HCT116 (cell line): ENCODE results near the gene DDB1. TPM values are rescaled to one million over a fixed set of nuclear protein-coding genes. Genes with fewer than 3 reads are reported as not detected.

Experiments
- ATAC-seq: fragments of 200-7000 bp; cut with Tn5 transposase; 2 replicates; pipeline ENCODE4 v1.9.1; 2020; ENCODE audit warnings: mild to moderate bottlenecking, moderate library complexity
- BruUV-seq: library from RNA; stranded (reverse); fragments of 400-500 nt; replicated peaks from 2 replicates; lab custom pipeline; 2021; lab: Mats Ljungman, UMichigan
- CTCF ChIA-PET: fragments of 300-600 bp; sonication (Branson Sonifier 250); formaldehyde crosslinking; loops from one replicate; lab custom pipeline; 2021; ENCODE audit warnings: antibody characterized with exemption; lab: Charles Lee
- POLR2A ChIA-PET: fragments of 300-600, 350-600 bp; sonication (Branson Sonifier 250); formaldehyde crosslinking; loops from one replicate; lab custom pipeline; 2021; ENCODE audit warnings: antibody characterized with exemption; lab: Charles Lee
- RAD21 ChIA-PET, 2 experiments: fragments of 300-600 bp; sonication (Branson Sonifier 250); formaldehyde crosslinking; loops; one replicate each; lab custom pipeline; 2023; ENCODE audit warnings: low total read pairs in 2 of 2; ENCODE audit not compliant: uncharacterized antibody in 2 of 2, unreplicated experiment in 2 of 2, low non-redundant PET in 1 of 2; lab: Charles Lee
- DNase-seq: peaks from one replicate; pipeline ENCODE4 v3.0.0-alpha.2; 2010; ENCODE audit warnings: low read depth, low spot score
- H2AFZ ChIP-seq: fragments of 200-600 bp; shearing (Covaris generic), sonication (generic); 2 replicates; pipeline ENCODE4 v1.6.1; 2017; ENCODE audit warnings: low read depth, mixed run types, mixed read lengths, antibody characterized with exemption, low read length; ENCODE audit not compliant: poor library complexity, severe bottlenecking
- H3K27ac ChIP-seq: 2 replicates; pipeline ENCODE4 v1.5.1; 2012; ENCODE audit warnings: low read depth, low read length
- H3K27me3 ChIP-seq: fragments of 200-600 bp; sonication (generic); 2 replicates; pipeline ENCODE4 v1.6.1; 2016; ENCODE audit warnings: mixed run types, low read length, mixed read lengths; ENCODE audit not compliant: insufficient read depth
- H3K36me3 ChIP-seq, 2 experiments: fragments of 200-500 bp in 1 of 2; fragments of 200-600 bp in 1 of 2; sonication (Bioruptor generic) in 1 of 2; sonication (generic) in 1 of 2; 2 replicates each; pipeline versions ENCODE4 v1.5.1 to v1.6.1; 2014 to 2016; ENCODE audit warnings: low read length in 2 of 2, inconsistent platforms in 1 of 2, mixed read lengths in 1 of 2, mixed run types in 1 of 2; ENCODE audit not compliant: insufficient read depth in 2 of 2, control insufficient read depth in 1 of 2
- H3K4me1 ChIP-seq, 2 experiments: fragments of 200-600 bp in 1 of 2; sonication (generic) in 1 of 2; 2 replicates each; pipeline versions ENCODE4 v1.5.1 to v1.6.1; 2012 to 2017; ENCODE audit warnings: low read length in 2 of 2, inconsistent platforms in 1 of 2, mild to moderate bottlenecking in 1 of 2, mixed read lengths in 1 of 2, mixed run types in 1 of 2, moderate library complexity in 1 of 2; ENCODE audit not compliant: insufficient read depth in 2 of 2, control insufficient read depth in 1 of 2
- H3K4me2 ChIP-seq: fragments of 200-600 bp; sonication (generic); 2 replicates; pipeline ENCODE4 v1.6.1; 2017; ENCODE audit warnings: mixed run types, low read length, mixed read lengths
- H3K4me3 ChIP-seq, 2 experiments: fragments of 200-600 bp in 1 of 2; sonication (generic) in 1 of 2; replicated peaks in 1 of 2; 2 replicates each; pipeline ENCODE4 v1.5.1; 2011 to 2016; ENCODE audit warnings: low read length in 2 of 2, control low read depth in 1 of 2, low read depth in 1 of 2, mild to moderate bottlenecking in 1 of 2, mixed read lengths in 1 of 2, mixed run types in 1 of 2
- H3K79me2 ChIP-seq: fragments of 200-600 bp; sonication (generic); 2 replicates; pipeline ENCODE4 v1.6.1; 2017; ENCODE audit warnings: mild to moderate bottlenecking, mixed run types, low read length, moderate library complexity, mixed read lengths; ENCODE audit not compliant: insufficient read depth
- H3K9ac ChIP-seq: fragments of 200-600 bp; sonication (generic); 2 replicates; pipeline ENCODE4 v1.6.1; 2016; ENCODE audit warnings: low read length, mixed read lengths
- H3K9me2 ChIP-seq: fragments of 200-600 bp; sonication (generic), shearing (Covaris generic); 2 replicates; pipeline ENCODE4 v1.6.1; 2017; ENCODE audit warnings: mixed run types, mild to moderate bottlenecking, moderate library complexity; ENCODE audit not compliant: insufficient read depth
- H3K9me3 ChIP-seq, 2 experiments: fragments of 200-500 bp in 1 of 2; fragments of 200-600 bp in 1 of 2; sonication (Bioruptor generic) in 1 of 2; sonication (generic) in 1 of 2; 2 replicates each; pipeline ENCODE4 v1.6.1; 2014 to 2017; ENCODE audit warnings: low read length in 2 of 2, mixed read lengths in 2 of 2, inconsistent platforms in 1 of 2, low read depth in 1 of 2, mild to moderate bottlenecking in 1 of 2, mixed run types in 1 of 2, moderate library complexity in 1 of 2; ENCODE audit not compliant: control insufficient read depth in 1 of 2, insufficient read depth in 1 of 2
- H4K20me1 ChIP-seq: fragments of 200-600 bp; sonication (generic), shearing (Covaris generic); 2 replicates; pipeline ENCODE4 v1.6.1; 2017; ENCODE audit warnings: mixed run types, mild to moderate bottlenecking, moderate library complexity; ENCODE audit not compliant: insufficient read depth
- CBX3 ChIP-seq: IDR thresholded peaks from 2 replicates; pipeline ENCODE4 v1.6.1; 2012; ENCODE audit warnings: low read depth
- EGR1 ChIP-seq: IDR thresholded peaks from 2 replicates; pipeline ENCODE4 v1.6.1; 2012; ENCODE audit warnings: low read depth
- EZH2 ChIP-seq: fragments of 200-600 bp; sonication (generic); IDR thresholded peaks from 2 replicates; pipeline ENCODE4 v1.6.1; 2017; ENCODE audit warnings: antibody characterized with exemption, mixed run types
- EZH2phosphoT487 ChIP-seq: fragments of 200-600 bp; IDR thresholded peaks from 2 replicates; pipeline ENCODE4 v1.6.1; 2018; ENCODE audit warnings: antibody characterized with exemption, borderline replicate concordance
- FOSL1 ChIP-seq: IDR thresholded peaks from 2 replicates; pipeline ENCODE4 v1.6.1; 2012; ENCODE audit warnings: low read depth
- SIN3A ChIP-seq: IDR thresholded peaks from 2 replicates; pipeline ENCODE4 v1.6.1; 2012; ENCODE audit warnings: low read depth
- SRF ChIP-seq: IDR thresholded peaks from 2 replicates; pipeline ENCODE4 v1.6.1; 2012; ENCODE audit warnings: low read depth
- TCF7L2 ChIP-seq: IDR thresholded peaks from 2 replicates; pipeline ENCODE4 v1.7.0; 2011; ENCODE audit warnings: borderline replicate concordance, inconsistent platforms; ENCODE audit not compliant: insufficient read depth, insufficient read length; ENCODE audit errors: extremely low read depth
- ZFX ChIP-seq: fragments of 450-650 bp; IDR thresholded peaks from 2 replicates; pipeline ENCODE4 v1.6.1; 2017
- ZNF274 ChIP-seq: fragments of 200-500 bp; sonication (Bioruptor generic); IDR thresholded peaks from 2 replicates; pipeline ENCODE4 v1.6.1; 2014; ENCODE audit warnings: mild to moderate bottlenecking, low read depth, low read length, inconsistent platforms
- intact Hi-C: fragments of 100-400 bp; cut with micrococcal nuclease; formaldehyde crosslinking; loops from 2 replicates; pipeline ENCODE4 v1.10.0; 2022
- total RNA-seq: library from RNA; stranded (reverse); gene quantifications from one replicate; pipeline ENCODE4 v1.2.1, GENCODE V29; 2021; ENCODE audit not compliant: unreplicated experiment
- TF ChIP-seq, protein P1 (sequence below): IDR thresholded peaks from 2 replicates; pipeline ENCODE4 v1.6.1; 2011; ENCODE audit warnings: mild to moderate bottlenecking, low read length, moderate library complexity; ENCODE audit not compliant: insufficient replicate concordance; ENCODE audit errors: extremely low read depth
- TF ChIP-seq, protein P2 (sequence below), 3 experiments: fragments of 200-600 bp in 1 of 3; sonication (generic) in 1 of 3; IDR thresholded peaks in 2 of 3; conservative IDR thresholded peaks in 1 of 3; 2 replicates each; pipeline ENCODE4 v1.5.1; 2012 to 2017; ENCODE audit warnings: low read depth in 2 of 3, low read length in 2 of 3, antibody characterized with exemption in 1 of 3, borderline replicate concordance in 1 of 3, control low read depth in 1 of 3, mild to moderate bottlenecking in 1 of 3, mixed read lengths in 1 of 3, mixed run types in 1 of 3, moderate library complexity in 1 of 3; ENCODE audit not compliant: insufficient read depth in 1 of 3
- TF ChIP-seq, protein P3 (sequence below): IDR thresholded peaks from 2 replicates; pipeline ENCODE4 v1.6.1; 2012
- TF ChIP-seq, protein P4 (sequence below): IDR thresholded peaks from 2 replicates; pipeline ENCODE4 v1.6.1; 2012

The DDB1 gene
- total RNA-seq, 1 experiment from 2014 or later, result 269 TPM

DNA sequence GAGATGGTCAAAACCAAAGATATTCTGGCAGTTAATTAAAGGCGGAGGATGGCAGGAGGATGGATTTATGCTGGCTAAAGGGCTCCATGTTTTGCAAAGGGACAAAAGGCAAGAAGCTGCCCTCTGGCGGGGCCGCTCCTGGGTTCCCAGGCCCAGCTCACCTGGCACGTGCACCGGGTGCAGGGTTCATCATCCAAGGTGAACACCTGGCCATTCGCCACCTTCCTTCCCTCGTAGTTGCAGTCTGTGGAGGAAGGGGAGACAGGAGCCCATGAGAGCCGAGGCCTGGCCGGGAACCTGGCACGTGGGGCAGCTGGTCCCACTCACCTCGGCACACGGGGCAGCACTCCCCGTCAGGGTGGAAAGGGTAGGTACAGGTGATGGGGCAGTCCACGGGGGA, 68.1 kb downstream of the DDB1 start (continued):
- TF ChIP-seq, protein P1, sequence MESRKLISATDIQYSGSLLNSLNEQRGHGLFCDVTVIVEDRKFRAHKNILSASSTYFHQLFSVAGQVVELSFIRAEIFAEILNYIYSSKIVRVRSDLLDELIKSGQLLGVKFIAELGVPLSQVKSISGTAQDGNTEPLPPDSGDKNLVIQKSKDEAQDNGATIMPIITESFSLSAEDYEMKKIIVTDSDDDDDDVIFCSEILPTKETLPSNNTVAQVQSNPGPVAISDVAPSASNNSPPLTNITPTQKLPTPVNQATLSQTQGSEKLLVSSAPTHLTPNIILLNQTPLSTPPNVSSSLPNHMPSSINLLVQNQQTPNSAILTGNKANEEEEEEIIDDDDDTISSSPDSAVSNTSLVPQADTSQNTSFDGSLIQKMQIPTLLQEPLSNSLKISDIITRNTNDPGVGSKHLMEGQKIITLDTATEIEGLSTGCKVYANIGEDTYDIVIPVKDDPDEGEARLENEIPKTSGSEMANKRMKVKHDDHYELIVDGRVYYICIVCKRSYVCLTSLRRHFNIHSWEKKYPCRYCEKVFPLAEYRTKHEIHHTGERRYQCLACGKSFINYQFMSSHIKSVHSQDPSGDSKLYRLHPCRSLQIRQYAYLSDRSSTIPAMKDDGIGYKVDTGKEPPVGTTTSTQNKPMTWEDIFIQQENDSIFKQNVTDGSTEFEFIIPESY, result no peak
- TF ChIP-seq EZH2phosphoT487 (no peak), ZFX (no peak), SRF (no peak), ZNF274 (no peak)
- TF ChIP-seq, protein P2, sequence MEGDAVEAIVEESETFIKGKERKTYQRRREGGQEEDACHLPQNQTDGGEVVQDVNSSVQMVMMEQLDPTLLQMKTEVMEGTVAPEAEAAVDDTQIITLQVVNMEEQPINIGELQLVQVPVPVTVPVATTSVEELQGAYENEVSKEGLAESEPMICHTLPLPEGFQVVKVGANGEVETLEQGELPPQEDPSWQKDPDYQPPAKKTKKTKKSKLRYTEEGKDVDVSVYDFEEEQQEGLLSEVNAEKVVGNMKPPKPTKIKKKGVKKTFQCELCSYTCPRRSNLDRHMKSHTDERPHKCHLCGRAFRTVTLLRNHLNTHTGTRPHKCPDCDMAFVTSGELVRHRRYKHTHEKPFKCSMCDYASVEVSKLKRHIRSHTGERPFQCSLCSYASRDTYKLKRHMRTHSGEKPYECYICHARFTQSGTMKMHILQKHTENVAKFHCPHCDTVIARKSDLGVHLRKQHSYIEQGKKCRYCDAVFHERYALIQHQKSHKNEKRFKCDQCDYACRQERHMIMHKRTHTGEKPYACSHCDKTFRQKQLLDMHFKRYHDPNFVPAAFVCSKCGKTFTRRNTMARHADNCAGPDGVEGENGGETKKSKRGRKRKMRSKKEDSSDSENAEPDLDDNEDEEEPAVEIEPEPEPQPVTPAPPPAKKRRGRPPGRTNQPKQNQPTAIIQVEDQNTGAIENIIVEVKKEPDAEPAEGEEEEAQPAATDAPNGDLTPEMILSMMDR (IDR thresholded peaks at IDR 0.05 in 2 of 3, conservative IDR thresholded peaks at IDR 0.05 in 1 of 3; ENCODE audit: borderline replicate concordance in 1 of 3, insufficient read depth in 1 of 3, low read depth in 2 of 3, low read length in 2 of 3), result no peak

DNA sequence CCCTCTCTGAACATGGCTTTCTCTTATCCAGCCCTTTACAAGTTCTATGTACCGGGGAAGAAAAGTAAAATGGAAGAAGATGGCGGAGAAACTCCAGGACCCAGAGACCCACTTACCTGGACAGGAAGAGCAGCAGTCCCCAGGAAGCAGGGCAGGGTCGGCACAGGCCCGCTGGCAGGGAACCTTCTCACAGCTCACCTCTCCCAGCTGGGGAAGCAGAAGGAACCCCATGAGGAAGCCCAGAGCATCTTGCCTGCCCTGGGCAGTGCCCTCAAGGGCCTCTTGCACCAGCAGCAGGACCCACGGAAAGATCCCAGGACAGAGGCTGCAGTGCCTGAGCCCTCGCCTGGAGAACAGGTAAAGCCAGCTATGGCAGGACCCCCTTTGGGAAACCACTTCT, 68.5 kb downstream of the DDB1 start:
- no peaks in the 10 kb centered on the region for H3K27me3 ChIP-seq
- RAD21 ChIA-PET, result no interaction called here
- TF ChIP-seq, protein P3, sequence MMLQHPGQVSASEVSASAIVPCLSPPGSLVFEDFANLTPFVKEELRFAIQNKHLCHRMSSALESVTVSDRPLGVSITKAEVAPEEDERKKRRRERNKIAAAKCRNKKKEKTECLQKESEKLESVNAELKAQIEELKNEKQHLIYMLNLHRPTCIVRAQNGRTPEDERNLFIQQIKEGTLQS, result no peak
- TF ChIP-seq EZH2 (no peak), CBX3 (no peak), TCF7L2 (no peak), FOSL1 (no peak), SIN3A (no peak), EZH2phosphoT487 (no peak), EGR1 (no peak)
- TF ChIP-seq, protein P1, result no peak
- TF ChIP-seq, protein P2 (IDR thresholded peaks at IDR 0.05 in 2 of 3, conservative IDR thresholded peaks at IDR 0.05 in 1 of 3; ENCODE audit: borderline replicate concordance in 1 of 3, insufficient read depth in 1 of 3, low read depth in 2 of 3, low read length in 2 of 3), result no peak
- TF ChIP-seq, protein P4, sequence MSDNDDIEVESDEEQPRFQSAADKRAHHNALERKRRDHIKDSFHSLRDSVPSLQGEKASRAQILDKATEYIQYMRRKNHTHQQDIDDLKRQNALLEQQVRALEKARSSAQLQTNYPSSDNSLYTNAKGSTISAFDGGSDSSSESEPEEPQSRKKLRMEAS, result no peak
- TF ChIP-seq, all 23 proteins: peak for 0
- Histone ChIP-seq H3K79me2 (no peaks in the 10 kb centered on the region), H2AFZ (no peak overlapping the region), H4K20me1 (no peaks in the 10 kb centered on the region), H3K4me2 (no peak overlapping the region), H3K36me3 (no peaks in the 10 kb centered on the region), H3K9ac (no peak overlapping the region), H3K27ac (no peak overlapping the region), H3K4me3 (no peak overlapping the region), H3K4me1 (peaks cover 8 to 15% of the 10 kb centered on the region in 2 experiments), H3K9me3 (no peaks in the 10 kb centered on the region), H3K9me2 (no peaks in the 10 kb centered on the region)
- BruUV-seq, result no TSS peak
- intact Hi-C loops, result no loop called here
- ATAC-seq, result no peak
- DNase-seq, result no peak
- CTCF ChIA-PET, result no interaction called here
- POLR2A ChIA-PET, result no interaction called here
